ENCODE results near the gene ZPR1.
A peak's percentile ranks its signal among the peaks of the same experiment; 100 is the strongest.
"Not testable (repeated sequence)": the region's sequence is repeated elsewhere in the genome, so short reads cannot be mapped to it uniquely, and the experiment has no call there.

ZPR1 gene

GRCh38 chr11:116792144-116792868, 4.5 kb upstream of the ZPR1 start:
- no peak for DNase-seq

- DNase-seq, result no peak
Observed at GRCh38 chr11:116791813-116792143, 4.0 kb upstream of the ZPR1 start, which contains the start of gene APOA5. APOA5 (minus strand) TSS chr11:116791879; CDS start chr11:116791860, 19 bp downstream.

GRCh38 chr11:116791002-116791812, 3.4 kb upstream of the ZPR1 start:
- DNase-seq, result peak; percentile 43

GRCh38 chr11:116790167-116791001, 2.6 kb upstream of the ZPR1 start:
- no peak for DNase-seq

- DNase-seq, result no peak
Observed at GRCh38 chr11:116788975-116789374, 1.2 kb upstream of the ZPR1 start.

- no peak for DNase-seq
Observed at GRCh38 chr11:116788534-116788933, 711 bp upstream of the ZPR1 start.

GRCh38 chr11:116787436-116787785, 412 bp downstream of the ZPR1 start:
- DNase-seq, result no peak

GRCh38 chr11:116786966-116787365, 857 bp downstream of the ZPR1 start:
- DNase-seq, result no peak

GRCh38 chr11:116786326-116786725, 1.5 kb downstream of the ZPR1 start:
- no peak for DNase-seq

GRCh38 chr11:116782728-116783127, 5.1 kb downstream of the ZPR1 start:
- DNase-seq, result no peak

GRCh38 chr11:116778556-116778955, 9.3 kb downstream of the ZPR1 start:
- DNase-seq, result no peak

- no peak for DNase-seq
Observed at GRCh38 chr11:116777056-116777455, 10.8 kb downstream of the ZPR1 start.

GRCh38 chr11:116776522-116776984, 11.3 kb downstream of the ZPR1 start:
- no peak for DNase-seq

GRCh38 chr11:116775975-116776374, 11.8 kb downstream of the ZPR1 start:
- no peak for DNase-seq

GRCh38 chr11:116774661-116775060, 13.2 kb downstream of the ZPR1 start:
- no peak for DNase-seq

GRCh38 chr11:116773203-116774097, 14.4 kb downstream of the ZPR1 start:
- no peak for DNase-seq

GRCh38 chr11:116772443-116773202, 15.2 kb downstream of the ZPR1 start, which contains the start of gene BUD13:
BUD13 (minus strand) TSS chr11:116772987; CDS start chr11:116772964, 23 bp downstream.
- DNase-seq, result peak; percentile 85

- no peak for DNase-seq
Observed at GRCh38 chr11:116771935-116772334, 15.9 kb downstream of the ZPR1 start.

- DNase-seq, result no peak
Observed at GRCh38 chr11:116762132-116762531, 25.7 kb downstream of the ZPR1 start.

GRCh38 chr11:116756044-116756443, 31.8 kb downstream of the ZPR1 start:
- DNase-seq, result not testable (repeated sequence)

GRCh38 chr11:116750070-116750718, 37.6 kb downstream of the ZPR1 start:
- no peak for DNase-seq

All from NK-92 treated with Interleukin-12 subunit alpha and Interleukin-12 subunit beta, amount 100 ng/mL, for 24 hours (cell line).